ENCODE data around the gene HS3ST6. TPM values are rescaled to one million over a fixed set of nuclear protein-coding genes. Genes with fewer than 3 reads are reported as not detected.

Gene HS3ST6
- total and polyA plus RNA-seq, 2 of the 13 experiments (the other 11 are each of a cell fraction or from before 2014, with no cell fraction given) = not detected

GRCh38 chr16:1960665-1961630 lies 42.7 kb upstream of the HS3ST6 start (continued):
- TF ChIP-seq MTA1 (CRISPR knock-in tag; IDR thresholded peaks at IDR 0.05; ENCODE audit: borderline replicate concordance) = no peak
- no peak for TF ChIP-seq ETV5 (CRISPR knock-in tag; IDR thresholded peaks at IDR 0.05; ENCODE audit: borderline replicate concordance)
- no peak for TF ChIP-seq ATF4 (CRISPR knock-in tag; IDR thresholded peaks at IDR 0.05)
- no peak for TF ChIP-seq FOXO4 (CRISPR knock-in tag; conservative IDR thresholded peaks at IDR 0.05)
- TF ChIP-seq ZNF792 (CRISPR knock-in tag; IDR thresholded peaks at IDR 0.05) = no peak
- no peak for TF ChIP-seq ZFX (CRISPR knock-in tag; IDR thresholded peaks at IDR 0.05; ENCODE audit: low read depth)
- TF ChIP-seq ZNF616 (CRISPR knock-in tag; IDR thresholded peaks at IDR 0.05; ENCODE audit: low read depth) = no peak
- TF ChIP-seq ZNF687 (CRISPR knock-in tag; IDR thresholded peaks at IDR 0.05) = peak; percentile 51
- TF ChIP-seq ZNF761 (CRISPR knock-in tag; conservative IDR thresholded peaks at IDR 0.05) = no peak
- no peak for TF ChIP-seq ZNF790 (CRISPR knock-in tag; IDR thresholded peaks at IDR 0.05; ENCODE audit: borderline replicate concordance)
- TF ChIP-seq ZNF333 (CRISPR knock-in tag; IDR thresholded peaks at IDR 0.05; ENCODE audit: borderline replicate concordance) = no peak
- TF ChIP-seq ZNF740 (CRISPR knock-in tag; IDR thresholded peaks at IDR 0.05) = no peak
- TF ChIP-seq ASH2L (IDR thresholded peaks at IDR 0.05; ENCODE audit: insufficient read length, low read depth, low read length) = peak; percentile 26
- TF ChIP-seq SP140L (CRISPR knock-in tag; IDR thresholded peaks at IDR 0.05; ENCODE audit: borderline replicate concordance) = no peak
- TF ChIP-seq ZNF597 (CRISPR knock-in tag; IDR thresholded peaks at IDR 0.05) = no peak
- TF ChIP-seq ZNF101 (CRISPR knock-in tag; IDR thresholded peaks at IDR 0.05; ENCODE audit: borderline replicate concordance, low read depth) = no peak
- TF ChIP-seq BORCS8-MEF2B (CRISPR knock-in tag; IDR thresholded peaks at IDR 0.05) = no peak; the same call in 1 of the 2 replicates
